Parathyroid adenoma (tissue), 2 donors: ENCODE measurements around the gene MAP2.

Experiments used
- H2AFZ ChIP-seq: fragments of 300-600 bp; sonication (generic); one replicate; pipeline ENCODE4 v1.7.0; 2017; ENCODE audit warnings: antibody characterized with exemption, mild to moderate bottlenecking
- H3K27ac ChIP-seq: fragments of 300-600 bp; sonication (generic); one replicate; pipeline ENCODE4 v1.7.0; 2017
- H3K27me3 ChIP-seq: fragments of 300-600 bp; sonication (generic); one replicate; pipeline ENCODE4 v1.7.0; 2017; ENCODE audit warnings: low read length; ENCODE audit not compliant: control insufficient read depth, insufficient read depth
- H3K36me3 ChIP-seq: fragments of 300-600 bp; sonication (generic); one replicate; pipeline ENCODE4 v1.7.0; 2017; ENCODE audit warnings: low read length; ENCODE audit not compliant: control insufficient read depth, insufficient read depth
- H3K4me1 ChIP-seq: fragments of 300-600 bp; sonication (generic); one replicate; pipeline ENCODE4 v1.7.0; 2017; ENCODE audit warnings: control low read depth
- H3K4me2 ChIP-seq: fragments of 300-600 bp; sonication (generic); one replicate; pipeline ENCODE4 v1.7.0; 2017; ENCODE audit warnings: low read length
- H3K4me3 ChIP-seq: fragments of 300-600 bp; sonication (generic); one replicate; pipeline ENCODE4 v1.7.0; 2017; ENCODE audit warnings: low read depth, low read length
- H3K79me2 ChIP-seq: fragments of 300-600 bp; sonication (generic); one replicate; pipeline ENCODE4 v1.7.0; 2017; ENCODE audit warnings: control low read depth
- H3K9ac ChIP-seq: fragments of 300-600 bp; sonication (generic); one replicate; pipeline ENCODE4 v1.7.0; 2017; ENCODE audit warnings: mild to moderate bottlenecking
- H3K9me3 ChIP-seq: fragments of 300-600 bp; sonication (generic); one replicate; pipeline ENCODE4 v1.7.0; 2017; ENCODE audit warnings: low read length; ENCODE audit not compliant: control insufficient read depth
- CTCF ChIP-seq: fragments of 300-600 bp; sonication (generic); IDR thresholded peaks from one replicate; pipeline ENCODE4 v1.7.0; 2017; ENCODE audit warnings: antibody characterized with exemption, mild to moderate bottlenecking
- donor health status: primary hyperparathyroidism.

MAP2 gene

GRCh38 chr2:209523041-209523740 lies 99.3 kb downstream of the MAP2 start:
- H3K79me2 ChIP-seq = no peaks in the 10 kb centered on the region
- no peak overlapping the region for H3K4me2 ChIP-seq
- H3K4me1 ChIP-seq = no peaks in the 10 kb centered on the region
- no peak overlapping the region for H3K4me3 ChIP-seq
- no peaks in the 10 kb centered on the region for H3K27me3 ChIP-seq
- no peak overlapping the region for H3K27ac ChIP-seq
- no peaks in the 10 kb centered on the region for H3K36me3 ChIP-seq
- H2AFZ ChIP-seq = no peak overlapping the region
- TF ChIP-seq CTCF = no peak
- no peaks in the 10 kb centered on the region for H3K9me3 ChIP-seq
- H3K9ac ChIP-seq = no peak overlapping the region

GRCh38 chr2:209523867-209524266 lies 100.0 kb downstream of the MAP2 start:
- Histone ChIP-seq H3K27ac (no peak overlapping the region), H2AFZ (no peak overlapping the region)

GRCh38 chr2:209525331-209525730 lies 101.5 kb downstream of the MAP2 start:
- H3K4me1 ChIP-seq = no peaks in the 10 kb centered on the region
- no peak for TF ChIP-seq CTCF
- H3K4me3 ChIP-seq = no peak overlapping the region
- no peaks in the 10 kb centered on the region for H3K9me3 ChIP-seq
- no peaks in the 10 kb centered on the region for H3K36me3 ChIP-seq
- H3K27me3 ChIP-seq = no peaks in the 10 kb centered on the region
- no peak overlapping the region for H3K9ac ChIP-seq
- H3K27ac ChIP-seq = no peak overlapping the region
- no peaks in the 10 kb centered on the region for H3K79me2 ChIP-seq
- H2AFZ ChIP-seq = no peak overlapping the region
- peak overlapping the region; percentile 34 for H3K4me2 ChIP-seq

More at GRCh38 chr2:209523867-209524266, 100.0 kb downstream of the MAP2 start:
- H3K79me2 ChIP-seq = no peaks in the 10 kb centered on the region
- H3K9ac ChIP-seq = no peak overlapping the region
- no peaks in the 10 kb centered on the region for H3K36me3 ChIP-seq
- H3K4me1 ChIP-seq = no peaks in the 10 kb centered on the region
- H3K4me3 ChIP-seq = no peak overlapping the region
- H3K27me3 ChIP-seq = no peaks in the 10 kb centered on the region
- TF ChIP-seq CTCF = no peak
- no peaks in the 10 kb centered on the region for H3K9me3 ChIP-seq
- no peak overlapping the region for H3K4me2 ChIP-seq

- no peak overlapping the region for H3K9ac ChIP-seq
- no peaks in the 10 kb centered on the region for H3K4me1 ChIP-seq
- no peak overlapping the region for H3K27ac ChIP-seq
- H3K9me3 ChIP-seq = no peaks in the 10 kb centered on the region
- H2AFZ ChIP-seq = peak overlapping the region; percentile 6
- TF ChIP-seq CTCF = no peak
- no peaks in the 10 kb centered on the region for H3K36me3 ChIP-seq
- no peaks in the 10 kb centered on the region for H3K79me2 ChIP-seq
- H3K27me3 ChIP-seq = no peaks in the 10 kb centered on the region
- H3K4me2 ChIP-seq = peak overlapping the region; percentile 34
- H3K4me3 ChIP-seq = no peak overlapping the region
Observed at GRCh38 chr2:209525834-209526281, 102.0 kb downstream of the MAP2 start.

GRCh38 chr2:209526561-209526960 lies 102.7 kb downstream of the MAP2 start:
- Histone ChIP-seq H3K4me3 (no peak overlapping the region), H3K9me3 (no peaks in the 10 kb centered on the region), H3K9ac (no peak overlapping the region), H3K27ac (no peak overlapping the region), H3K27me3 (no peaks in the 10 kb centered on the region), H3K36me3 (no peaks in the 10 kb centered on the region), H3K4me1 (no peaks in the 10 kb centered on the region), H2AFZ (no peak overlapping the region), H3K4me2 (peak overlapping the region; percentile 34), H3K79me2 (no peaks in the 10 kb centered on the region)
- no peak for TF ChIP-seq CTCF
